ENCODE data around the gene PHPT1. TPM values are rescaled to one million over a fixed set of nuclear protein-coding genes. Genes with fewer than 3 reads are reported as not detected.
A peak's percentile ranks its signal among the peaks of the same experiment; 100 is the strongest.
"Not testable (repeated sequence)": the region's sequence is repeated elsewhere in the genome, so short reads cannot be mapped to it uniquely, and the experiment has no call there.

Gene PHPT1
- total RNA-seq, 1 donor from 2014 or later = 76.4 TPM

DNA sequence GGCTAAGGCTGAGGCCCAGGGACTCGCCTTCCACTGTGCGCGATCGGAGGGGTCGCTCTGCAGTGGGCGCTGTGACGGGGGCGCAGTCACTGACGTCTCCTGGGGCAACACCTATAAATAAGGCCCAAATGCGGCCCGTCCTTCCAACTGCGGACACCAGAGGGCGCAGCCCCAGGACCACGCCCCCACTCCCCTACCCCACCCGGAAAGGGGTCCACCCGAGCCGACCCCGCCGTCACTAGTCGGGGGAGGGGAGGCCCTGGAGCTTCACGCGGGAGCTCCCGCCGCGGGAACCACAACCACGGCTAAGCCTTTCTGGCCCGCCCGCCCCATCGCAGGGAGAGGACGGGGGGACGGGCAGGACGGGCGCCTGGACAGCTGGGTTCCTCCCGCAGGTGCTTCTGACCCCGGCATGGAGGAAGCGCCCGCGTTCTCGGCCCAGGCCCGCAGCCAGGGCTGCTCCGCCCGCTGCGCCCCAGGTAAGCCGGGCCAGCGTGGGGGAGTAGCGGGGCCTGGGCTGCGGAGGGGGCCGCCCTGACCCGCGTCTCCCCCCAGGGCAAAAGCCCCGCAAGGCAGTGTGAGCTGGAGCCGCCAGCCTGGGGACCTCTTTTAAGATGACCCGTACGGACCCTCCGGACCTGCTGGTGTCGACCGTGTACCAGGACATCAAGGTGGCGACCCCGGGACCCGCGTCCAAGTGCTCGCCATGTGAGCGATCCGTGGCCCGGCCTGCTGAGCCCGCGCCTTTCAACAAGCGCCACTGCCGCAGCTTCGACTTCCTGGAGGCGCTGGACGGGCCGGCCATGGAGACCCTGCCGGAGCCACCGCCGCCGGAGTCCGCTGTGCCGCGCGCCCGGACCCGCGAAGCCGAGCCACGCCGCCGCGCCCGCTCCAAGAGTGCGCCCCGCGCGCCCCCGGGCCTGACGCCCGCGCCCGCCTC lies 5.1 kb upstream of the PHPT1 start:
- not testable (repeated sequence) for DNase-seq (ENCODE audit: low spot score)
- peak; percentile 2 for ATAC-seq
- intact Hi-C loops (cut with DNase I) = loop anchor here (10.0 kb wide), 1 partner anchor 181 kb away; the partner anchor contains the start of gene ABCA2

DNA sequence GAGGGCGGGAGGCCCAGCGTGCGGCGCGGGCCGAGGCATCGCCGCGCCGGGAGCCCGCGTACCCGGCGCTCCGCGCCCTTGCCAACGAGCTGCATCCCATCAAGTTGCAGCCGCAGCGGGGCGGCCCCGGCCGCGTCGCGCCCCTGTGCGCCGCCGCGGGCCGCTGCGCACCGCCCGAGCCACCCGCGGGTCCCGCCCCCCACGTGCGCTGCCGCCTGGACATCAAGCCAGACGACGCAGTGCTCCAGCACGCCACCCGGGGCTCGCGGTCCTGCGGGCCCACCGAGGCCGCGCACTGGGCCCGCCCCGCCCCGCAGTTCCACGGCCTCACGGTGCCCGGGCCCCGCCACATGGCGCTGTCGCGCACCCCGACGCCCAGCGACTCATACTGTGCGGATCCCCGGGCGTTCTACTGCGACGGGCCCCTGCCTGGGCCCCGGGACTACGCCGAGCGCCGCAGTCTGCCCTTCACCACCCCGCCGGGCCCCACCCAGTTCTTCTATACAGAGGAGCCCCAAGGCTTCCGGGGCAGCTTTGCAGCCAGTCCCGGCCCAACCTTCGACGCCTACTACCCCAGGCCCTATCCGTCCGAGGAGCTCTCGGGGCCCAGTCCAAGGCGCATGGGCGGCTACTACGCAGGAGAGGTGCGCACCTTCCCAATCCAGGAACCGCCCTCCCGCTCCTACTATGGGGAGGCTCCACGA lies 4.3 kb upstream of the PHPT1 start:
- ATAC-seq (no peak), DNase-seq (ENCODE audit: low spot score) (no peak)
- intact Hi-C loops (cut with DNase I) = loop anchor here (10.0 kb wide), 1 partner anchor 180 kb away; the partner anchor contains the start of gene ABCA2

DNA sequence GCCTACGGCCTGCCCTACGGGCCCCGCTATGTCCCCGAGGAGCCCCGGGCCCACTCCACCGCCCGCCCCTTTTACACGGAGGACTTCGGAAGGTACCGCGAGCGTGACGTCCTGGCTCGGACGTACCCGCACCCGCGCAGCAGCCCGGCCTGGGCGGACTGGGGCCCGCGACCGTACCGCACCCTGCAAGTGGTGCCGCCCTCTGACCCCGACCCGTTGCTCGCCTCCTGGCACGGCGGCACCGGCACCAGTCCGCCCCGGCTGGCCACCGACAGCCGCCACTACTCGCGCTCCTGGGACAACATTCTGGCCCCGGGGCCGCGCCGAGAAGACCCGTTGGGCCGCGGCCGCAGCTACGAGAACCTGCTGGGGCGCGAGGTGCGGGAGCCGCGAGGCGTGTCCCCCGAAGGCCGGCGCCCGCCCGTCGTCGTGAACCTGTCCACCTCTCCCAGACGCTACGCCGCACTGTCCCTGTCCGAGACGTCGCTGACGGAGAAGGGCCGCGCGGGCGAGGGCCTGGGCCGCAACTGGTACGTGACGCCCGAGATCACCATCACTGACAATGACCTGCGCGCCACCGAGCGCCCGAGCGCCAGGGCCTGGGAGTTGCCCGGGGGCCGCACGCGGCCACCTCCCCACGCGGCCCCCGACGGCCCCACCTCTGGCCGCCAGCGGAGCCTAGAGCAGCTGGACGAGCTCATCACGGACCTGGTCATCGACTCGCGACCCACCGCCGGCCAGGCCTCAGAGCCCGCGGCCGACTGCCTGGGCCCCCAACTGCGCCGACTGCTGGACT lies 3.5 kb upstream of the PHPT1 start:
- intact Hi-C loops (cut with DNase I) = loop anchor here (10.0 kb wide), 1 partner anchor 179 kb away; the partner anchor contains the start of gene ABCA2
- DNase-seq (ENCODE audit: low spot score) (no peak), ATAC-seq (no peak)

- DNase-seq (ENCODE audit: low spot score) (no peak), ATAC-seq (no peak)
- intact Hi-C loops (cut with DNase I) = loop anchor here (10.0 kb wide), 1 partner anchor 178 kb away; the partner anchor contains the start of gene ABCA2
These were observed 2.7 kb upstream of the PHPT1 start for GRCh38 chr9:136846376-136847087.

DNA sequence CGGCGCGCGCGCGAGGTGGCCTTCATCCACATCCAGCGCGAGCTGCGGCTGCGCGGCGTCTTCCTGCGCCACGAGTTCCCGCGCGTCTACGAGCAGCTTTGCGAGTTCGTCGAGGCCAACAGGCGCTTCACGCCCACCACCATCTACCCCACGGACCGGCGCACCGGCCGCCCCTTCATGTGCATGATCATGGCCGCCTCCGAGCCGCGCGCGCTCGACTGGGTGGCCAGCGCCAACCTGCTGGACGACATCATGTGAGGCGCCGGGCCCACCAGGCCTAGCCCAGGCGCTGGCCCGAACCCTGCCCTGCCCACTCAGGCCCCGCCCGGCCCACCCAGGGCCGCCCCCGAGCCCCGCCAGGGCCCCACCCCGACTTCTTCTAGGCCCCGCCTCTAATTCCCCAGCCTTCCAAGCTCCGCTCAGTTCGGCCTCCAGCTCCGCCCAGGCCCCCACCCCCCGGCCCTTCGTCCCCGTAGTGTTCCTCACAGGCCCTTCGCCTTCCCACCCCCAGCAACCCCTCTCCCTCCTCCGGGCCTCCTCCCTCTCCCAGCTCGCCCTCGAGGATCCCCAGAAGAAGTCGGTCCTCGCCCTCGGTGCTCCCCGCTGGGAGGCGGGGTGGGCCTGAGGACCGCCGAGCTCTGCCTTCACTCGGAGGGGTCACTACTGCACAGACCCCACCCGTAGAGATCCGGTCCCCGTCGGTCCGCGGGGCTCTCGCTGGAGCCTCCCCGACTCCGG lies 2.0 kb upstream of the PHPT1 start:
- intact Hi-C loops (cut with DNase I) = loop anchor here (10.0 kb wide), 1 partner anchor 178 kb away; the partner anchor contains the start of gene ABCA2
- DNase-seq (ENCODE audit: low spot score) (no peak), ATAC-seq (no peak)

- DNase-seq (ENCODE audit: low spot score) = peak; percentile 88
- intact Hi-C loops (cut with DNase I) = loop anchor here (10.0 kb wide), 1 partner anchor 177 kb away; the partner anchor contains the start of gene ABCA2
- no peak for ATAC-seq
These were observed 1.3 kb upstream of the PHPT1 start for GRCh38 chr9:136847826-136848392.

DNA sequence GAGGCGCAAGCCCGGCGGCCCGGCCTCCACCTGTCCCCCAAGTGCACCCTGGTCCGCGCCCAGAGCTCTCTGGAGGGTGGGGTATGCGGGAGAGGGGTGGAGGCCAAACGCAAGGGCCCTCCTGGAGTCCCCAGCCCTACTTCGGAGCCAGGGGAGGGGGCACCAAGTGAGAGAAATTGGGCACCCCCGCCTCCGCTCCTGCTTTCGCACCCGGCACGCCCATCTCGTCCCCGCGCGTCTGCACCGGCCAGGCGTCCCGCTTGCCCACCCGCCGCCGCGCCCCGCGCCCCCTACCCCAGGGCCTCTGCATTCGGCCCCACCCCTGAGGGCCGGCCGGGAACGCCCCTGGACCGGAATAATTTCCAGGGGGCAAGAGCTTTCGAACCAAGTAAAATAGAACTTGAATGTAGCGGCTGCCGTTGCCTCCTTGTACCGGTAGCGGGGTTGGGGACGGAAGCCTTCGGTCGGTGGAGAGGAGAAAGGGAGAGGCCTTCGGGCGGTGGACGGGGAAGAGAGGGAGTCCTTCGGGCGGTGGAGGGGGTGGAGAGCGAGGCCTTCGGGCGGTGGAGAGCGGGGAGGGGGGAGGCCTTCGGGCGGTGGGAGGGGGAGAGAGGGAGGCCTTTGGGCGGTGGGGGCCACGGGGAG lies 694 bp upstream of the PHPT1 start:
- no peak for DNase-seq (ENCODE audit: low spot score)
- intact Hi-C loops (cut with DNase I) = loop anchor here (10.0 kb wide), 1 partner anchor 176 kb away; the partner anchor contains the start of gene ABCA2
- ATAC-seq = peak; percentile 55

GRCh38 chr9:136849960-136850865 lies 1.0 kb downstream of the PHPT1 start:
- intact Hi-C loops (cut with DNase I) = loop anchor here (10.0 kb wide), 1 partner anchor 175 kb away; the partner anchor contains the start of gene ABCA2
- ATAC-seq = no peak
- DNase-seq (ENCODE audit: low spot score) = no peak

DNA sequence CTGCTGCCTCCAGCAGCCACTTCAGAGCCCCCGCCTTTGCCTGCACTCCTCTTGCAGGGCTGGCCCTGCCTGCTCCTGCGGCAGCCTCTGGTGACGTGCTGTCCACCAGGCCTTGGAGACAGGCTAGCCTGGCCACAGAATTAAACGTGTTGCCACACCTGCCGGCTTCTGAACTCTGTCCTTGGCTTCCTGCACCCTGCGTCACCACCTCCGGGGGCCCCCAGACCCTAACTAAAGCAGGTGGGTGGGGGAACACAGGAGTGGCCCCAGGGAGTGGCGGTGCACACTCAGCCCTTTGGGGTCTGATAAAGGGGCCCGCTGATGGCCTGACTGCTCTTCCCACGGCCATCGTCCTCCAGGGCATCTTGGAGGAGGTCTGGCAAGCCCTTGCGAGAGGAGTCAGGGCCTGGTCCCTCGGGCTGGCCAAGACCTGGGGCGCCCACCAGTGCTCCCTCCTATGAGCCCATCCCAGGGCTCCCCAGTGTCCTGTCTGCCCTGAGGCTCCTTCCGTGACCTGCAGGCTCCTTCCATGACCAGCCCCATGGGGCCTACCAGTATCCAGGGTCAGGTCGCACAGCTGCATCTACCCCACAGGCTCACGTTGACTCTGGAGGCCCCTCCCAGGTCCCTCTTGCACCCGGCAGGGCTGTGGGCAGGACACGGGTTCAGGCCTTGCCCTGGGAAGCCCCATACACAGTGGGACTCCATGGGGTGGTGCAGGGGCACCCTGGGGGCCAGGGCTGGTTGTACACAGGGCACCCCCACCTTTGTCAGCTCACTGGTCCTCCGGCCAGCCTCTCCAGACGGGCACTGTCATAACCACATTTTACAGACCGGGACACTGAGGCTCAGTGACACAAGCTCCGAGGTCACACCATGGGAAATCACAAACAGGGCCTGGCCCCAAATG lies 1.9 kb downstream of the PHPT1 start:
- intact Hi-C loops (cut with DNase I) = no loop called here
- ATAC-seq (no peak), DNase-seq (ENCODE audit: low spot score) (no peak)

GRCh38 chr9:136851941-136852663 lies 2.9 kb downstream of the PHPT1 start, which contains the start of gene MAMDC4:
Gene MAMDC4 (plus strand): TSS chr9:136852346. CDS start chr9:136852417, 71 bp downstream.
- ATAC-seq = no peak
- DNase-seq (ENCODE audit: low spot score) = no peak
- intact Hi-C loops (cut with DNase I) = no loop called here

GRCh38 chr9:136852664-136853595 lies 3.7 kb downstream of the PHPT1 start:
- ATAC-seq (no peak), DNase-seq (ENCODE audit: low spot score) (peak; percentile 59)
- intact Hi-C loops (cut with DNase I) = no loop called here

GRCh38 chr9:136853596-136854112 lies 4.4 kb downstream of the PHPT1 start:
- ATAC-seq = no peak
- DNase-seq (ENCODE audit: low spot score) = peak; percentile 55

More at GRCh38 chr9:136853596-136854112, 4.4 kb downstream of the PHPT1 start:
- intact Hi-C loops (cut with DNase I) = no loop called here
